K562 (cell line): ENCODE results near the gene SH3D21. TPM values are rescaled to one million over a fixed set of nuclear protein-coding genes. Genes with fewer than 3 reads are reported as not detected.

Experiments used
- ATAC-seq: fragments of 200-7000 bp; cut with Tn5 transposase; 3 replicates; pipeline ENCODE4 v1.9.1; 2020; ENCODE audit warnings: moderate library complexity
- BruUV-seq: library from RNA; stranded (reverse); fragments of 400-500 nt; replicated peaks from 2 replicates; lab custom pipeline; 2021; lab: Mats Ljungman, UMichigan
- CTCF ChIA-PET: fragments of 300-600 bp; formaldehyde crosslinking; extraction: SDS; loops from one replicate; lab custom pipeline; 2021; ENCODE audit warnings: low intra/inter-chr PET ratio; lab: Yijun Ruan, JAX
- POLR2A ChIA-PET: fragments of 300-600, 350-650 bp; sonication (Branson Sonifier 250); formaldehyde crosslinking; extraction: SDS; loops from one replicate; lab custom pipeline; 2021; ENCODE audit warnings: antibody characterized with exemption, inconsistent platforms; lab: Yijun Ruan, JAX
- DNase-seq, 4 experiments: peaks; one replicate each; pipeline versions ENCODE4 v3.0.0 to v3.0.0-alpha.2; 2011 to 2018; ENCODE audit warnings: low spot score in 3 of 4, mixed read lengths in 3 of 4; ENCODE audit errors: extremely low read depth in 1 of 4
- FAIRE-seq: peaks from 2 replicates; lab custom pipeline; 2011; peaks lifted over from hg19 to GRCh38; lab: Jason Lieb, UNC
- H2AFZ ChIP-seq: 2 replicates; pipeline ENCODE4 v1.6.0; 2011; ENCODE audit warnings: low read depth, low read length, control low read depth, inconsistent platforms
- H3K27ac ChIP-seq: fragments of 200-600 bp; 3 replicates; pipeline ENCODE4 v1.8.0; 2011; ENCODE audit warnings: low read depth, mild to moderate bottlenecking, control low read depth, inconsistent platforms, low read length, moderate library complexity, mixed read lengths; ENCODE audit errors: extremely low read depth
- H3K27me3 ChIP-seq, 2 experiments: fragments of 300-600 bp in 1 of 2; 2 replicates in 1 of 2; 3 replicates in 1 of 2; pipeline versions ENCODE4 v1.6.0 to v1.8.0; 2011; ENCODE audit warnings: inconsistent platforms in 2 of 2, low read length in 2 of 2, mild to moderate bottlenecking in 1 of 2, mixed read lengths in 1 of 2, moderate library complexity in 1 of 2; ENCODE audit not compliant: control insufficient read depth in 2 of 2, insufficient read depth in 2 of 2
- H3K36me3 ChIP-seq: fragments of 300-600 bp; 3 replicates; pipeline ENCODE4 v1.8.0; 2011; ENCODE audit warnings: mild to moderate bottlenecking, low read length, inconsistent platforms; ENCODE audit not compliant: control insufficient read depth, insufficient read depth
- H3K4me1 ChIP-seq, 2 experiments: fragments of 200-600 bp in 1 of 2; replicated peaks in 1 of 2; 2 replicates in 1 of 2; 3 replicates in 1 of 2; pipeline versions ENCODE4 v1.5.1 to v1.8.0; 2011; ENCODE audit warnings: inconsistent platforms in 2 of 2, low read length in 2 of 2, mild to moderate bottlenecking in 1 of 2, mixed read lengths in 1 of 2, moderate library complexity in 1 of 2; ENCODE audit not compliant: control insufficient read depth in 2 of 2, insufficient read depth in 2 of 2
- H3K4me2 ChIP-seq: 2 replicates; pipeline ENCODE4 v1.6.1; 2011; ENCODE audit warnings: low read length, control low read depth, inconsistent platforms, mixed read lengths; ENCODE audit not compliant: insufficient read depth
- H3K4me3 ChIP-seq: fragments of 200-600 bp; sonication (generic), shearing (Covaris generic); 2 replicates; pipeline ENCODE4 v1.5.1; 2016; ENCODE audit warnings: control low read depth, inconsistent platforms
- H3K79me2 ChIP-seq: fragments of 200-600 bp; 3 replicates; pipeline ENCODE4 v1.8.0; 2011; ENCODE audit warnings: low read length, inconsistent platforms; ENCODE audit not compliant: control insufficient read depth, insufficient read depth
- H3K9ac ChIP-seq, 2 experiments: 2 replicates each; pipeline versions ENCODE4 v1.6.0 to v1.6.1; 2011; ENCODE audit warnings: low read depth in 2 of 2, low read length in 2 of 2, control low read depth in 1 of 2, inconsistent platforms in 1 of 2, mild to moderate bottlenecking in 1 of 2, mixed read lengths in 1 of 2; ENCODE audit not compliant: insufficient read depth in 1 of 2
- H3K9me1 ChIP-seq: one replicate; pipeline ENCODE4 v1.6.0; 2011; ENCODE audit warnings: inconsistent platforms, mild to moderate bottlenecking, low read length, moderate library complexity; ENCODE audit not compliant: control insufficient read depth, insufficient read depth
- H3K9me3 ChIP-seq: replicated peaks from 2 replicates; pipeline ENCODE4 v1.5.1; 2011; ENCODE audit warnings: low read depth, low read length, inconsistent platforms; ENCODE audit not compliant: control insufficient read depth, insufficient read depth
- H4K20me1 ChIP-seq: replicated peaks from 2 replicates; pipeline ENCODE4 v1.6.1; 2011; ENCODE audit warnings: low read length, inconsistent platforms, mixed read lengths; ENCODE audit not compliant: control insufficient read depth, insufficient read depth
- ARID1B ChIP-seq: fragments of 450-650 bp; IDR thresholded peaks from 2 replicates; pipeline ENCODE4 v1.6.1; 2016; ENCODE audit warnings: antibody characterized with exemption, mild to moderate bottlenecking, inconsistent platforms
- CBX1 ChIP-seq: sonication (generic); IDR thresholded peaks from 2 replicates; pipeline ENCODE4 v1.6.1; 2016; ENCODE audit warnings: antibody characterized with exemption, low read depth, mild to moderate bottlenecking
- GTF2A2 ChIP-seq: IDR thresholded peaks from 2 replicates; pipeline ENCODE4 v1.6.1; 2016; ENCODE audit warnings: mild to moderate bottlenecking, missing genetic modification characterization, missing compliant biosample characterization
- MXI1 ChIP-seq: IDR thresholded peaks from 2 replicates; pipeline ENCODE4 v1.6.1; 2011; ENCODE audit warnings: low read depth, mild to moderate bottlenecking, improper control_type of control experiment, low read length
- RHOXF2B ChIP-seq: fragments of 250-450 bp; sonication (Bioruptor Pico); conservative IDR thresholded peaks from 2 replicates; pipeline ENCODE4 v1.5.1; 2021
- RREB1 ChIP-seq: fragments of 250-450 bp; sonication (Bioruptor Pico); IDR thresholded peaks from 2 replicates; pipeline ENCODE4 v1.4.0; 2020
- TSHZ1 ChIP-seq: fragments of 250-450 bp; sonication (Bioruptor Pico); IDR thresholded peaks from 2 replicates; pipeline ENCODE4 v1.4.0; 2020; ENCODE audit warnings: mild to moderate bottlenecking, moderate library complexity
- ZNF695 ChIP-seq: fragments of 450-650 bp; formaldehyde crosslinking; IDR thresholded peaks from 2 replicates; pipeline ENCODE4 v1.4.0; 2020; ENCODE audit warnings: mild to moderate bottlenecking, moderate library complexity
- WGBS: fragments of 100-300 bp; shearing (Covaris generic); methylation state at CpG from one replicate; pipeline ENCODE4 v1.1.6; 2016; ENCODE audit warnings: low coverage, mixed read lengths; ENCODE audit not compliant: insufficient coverage; ENCODE audit errors: missing lambda C conversion rate; 5-methylcytosine and 5-hydroxymethylcytosine counted together
- in situ Hi-C: fragments of 300-500 bp; cut with MboI; formaldehyde crosslinking; loops from 4 replicates; pipeline ENCODE4 v1.15.0; 2018; ENCODE audit warnings: inconsistent platforms, mixed read lengths
- intact Hi-C: fragments of 100-400 bp; cut with micrococcal nuclease; formaldehyde crosslinking; loops from 2 replicates; pipeline ENCODE4 v1.14.2; 2022
- polyA plus RNA-seq, 8 experiments: library from polyadenylated mRNA; depleted of rRNA in 4 of 8; stranded (reverse) in 5 of 8; unstranded in 3 of 8; fragments of >200 nt; fragmentation: Nextera tagmentation in 2 of 8; fragmentation: Illumina TruSeq in 1 of 8; extraction: Ambion mirVana in 2 of 8; extraction: Trizol in 1 of 8; gene quantifications; 2 replicates each; pipeline versions ENCODE4 v1.2.1 to v1.2.3, GENCODE V29; 2011 to 2014; ENCODE audit warnings: inconsistent platforms in 1 of 8, missing spikeins in 1 of 8
- total RNA-seq, 7 experiments: library from RNA; depleted of rRNA in 6 of 7; stranded (reverse); fragments of >200 nt in 6 of 7; fragmentation: Illumina TruSeq in 2 of 7; extraction: Trizol in 2 of 7; gene quantifications; 2 replicates each; pipeline versions ENCODE4 v1.2.1 to v1.2.3, GENCODE V29; 2011 to 2021; ENCODE audit warnings: low replicate concordance in 1 of 7
- TF ChIP-seq, protein P1 (sequence below): fragments of 250-450 bp; sonication (Bioruptor Pico); IDR thresholded peaks from 2 replicates; pipeline ENCODE4 v1.5.0; 2020; ENCODE audit warnings: mild to moderate bottlenecking, borderline replicate concordance

Gene SH3D21
- total and polyA plus RNA-seq, 9 of the 15 experiments (the other 6 are each of a cell fraction or from before 2014, with no cell fraction given) = 0.01 to 4.7 (median 1.8) TPM

DNA sequence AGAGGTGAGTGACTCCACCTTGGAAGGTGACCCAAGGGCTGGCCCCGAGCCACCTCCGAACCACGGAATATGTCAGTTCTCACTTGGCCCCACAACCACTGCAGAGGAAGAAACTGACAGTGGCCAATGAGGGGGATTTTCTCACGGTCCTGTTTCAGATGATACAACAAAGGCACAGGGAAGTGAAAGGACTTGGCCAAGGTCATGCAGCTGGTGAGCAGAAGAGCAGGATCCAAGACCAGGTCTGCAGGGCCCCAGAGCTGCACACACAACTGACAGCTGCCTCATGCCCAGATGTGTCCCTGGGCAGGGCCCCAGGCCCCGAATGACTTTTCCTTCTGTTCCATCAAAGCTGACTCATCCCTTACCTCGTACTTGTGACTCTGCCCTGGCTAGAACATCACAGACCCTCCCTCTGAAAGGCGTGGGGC lies 43.1 kb downstream of the SH3D21 start:
- Histone ChIP-seq H3K27me3 (no peaks in the 10 kb centered on the region), H3K27ac (no peak overlapping the region), H4K20me1 (peaks cover 9% of the 10 kb centered on the region; the same call in 1 of the 2 replicates), H3K79me2 (no peaks in the 10 kb centered on the region), H3K9me1 (no peaks in the 10 kb centered on the region), H3K4me2 (no peak overlapping the region), H3K4me1 (peaks cover 5 to 18% of the 10 kb centered on the region in 2 experiments; a peak in 4 of 5 replicates), H3K36me3 (peaks cover 90% of the 10 kb centered on the region; the same call in 2 of the 3 replicates), H3K4me3 (no peak overlapping the region), H2AFZ (no peak overlapping the region), H3K9me3 (no peaks in the 10 kb centered on the region), H3K9ac (peak overlapping the region in 1 of 2 experiments; percentile 77; a peak in 2 of 4 replicates)
- CTCF ChIA-PET = no interaction called here
- in situ Hi-C loops = loop anchor here (5.0 kb wide), 1 partner anchor 73 kb away; no protein-coding TSS in a partner anchor
- ATAC-seq (no peak), FAIRE-seq (no peak), DNase-seq (no peak)
- no TSS peak for BruUV-seq
- intact Hi-C loops = no loop called here
- POLR2A ChIA-PET = interaction anchor here (0.5 to 0.9 kb wide), 2 partner anchors 17 to 42 kb away, joined by 4 read pairs; no protein-coding TSS in a partner anchor
- 71% methylated on average over 7 of the region's 7 CpGs for WGBS
- TF ChIP-seq CBX1 = no peak
- TF ChIP-seq, protein P1, sequence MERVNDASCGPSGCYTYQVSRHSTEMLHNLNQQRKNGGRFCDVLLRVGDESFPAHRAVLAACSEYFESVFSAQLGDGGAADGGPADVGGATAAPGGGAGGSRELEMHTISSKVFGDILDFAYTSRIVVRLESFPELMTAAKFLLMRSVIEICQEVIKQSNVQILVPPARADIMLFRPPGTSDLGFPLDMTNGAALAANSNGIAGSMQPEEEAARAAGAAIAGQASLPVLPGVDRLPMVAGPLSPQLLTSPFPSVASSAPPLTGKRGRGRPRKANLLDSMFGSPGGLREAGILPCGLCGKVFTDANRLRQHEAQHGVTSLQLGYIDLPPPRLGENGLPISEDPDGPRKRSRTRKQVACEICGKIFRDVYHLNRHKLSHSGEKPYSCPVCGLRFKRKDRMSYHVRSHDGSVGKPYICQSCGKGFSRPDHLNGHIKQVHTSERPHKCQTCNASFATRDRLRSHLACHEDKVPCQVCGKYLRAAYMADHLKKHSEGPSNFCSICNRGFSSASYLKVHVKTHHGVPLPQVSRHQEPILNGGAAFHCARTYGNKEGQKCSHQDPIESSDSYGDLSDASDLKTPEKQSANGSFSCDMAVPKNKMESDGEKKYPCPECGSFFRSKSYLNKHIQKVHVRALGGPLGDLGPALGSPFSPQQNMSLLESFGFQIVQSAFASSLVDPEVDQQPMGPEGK (CRISPR knock-in tag) = no peak
- TF ChIP-seq TSHZ1 (CRISPR knock-in tag) = no peak
- TF ChIP-seq RREB1 (CRISPR knock-in tag) = no peak
- no peak for TF ChIP-seq ZNF695 (CRISPR knock-in tag)
- TF ChIP-seq MXI1 = no peak
- TF ChIP-seq ARID1B = no peak
- TF ChIP-seq GTF2A2 = no peak
- no peak for TF ChIP-seq RHOXF2B (CRISPR knock-in tag)
